ENCODE results near the gene ERN1.
A peak's percentile ranks its signal among the peaks of the same experiment; 100 is the strongest.

ERN1 gene

DNA sequence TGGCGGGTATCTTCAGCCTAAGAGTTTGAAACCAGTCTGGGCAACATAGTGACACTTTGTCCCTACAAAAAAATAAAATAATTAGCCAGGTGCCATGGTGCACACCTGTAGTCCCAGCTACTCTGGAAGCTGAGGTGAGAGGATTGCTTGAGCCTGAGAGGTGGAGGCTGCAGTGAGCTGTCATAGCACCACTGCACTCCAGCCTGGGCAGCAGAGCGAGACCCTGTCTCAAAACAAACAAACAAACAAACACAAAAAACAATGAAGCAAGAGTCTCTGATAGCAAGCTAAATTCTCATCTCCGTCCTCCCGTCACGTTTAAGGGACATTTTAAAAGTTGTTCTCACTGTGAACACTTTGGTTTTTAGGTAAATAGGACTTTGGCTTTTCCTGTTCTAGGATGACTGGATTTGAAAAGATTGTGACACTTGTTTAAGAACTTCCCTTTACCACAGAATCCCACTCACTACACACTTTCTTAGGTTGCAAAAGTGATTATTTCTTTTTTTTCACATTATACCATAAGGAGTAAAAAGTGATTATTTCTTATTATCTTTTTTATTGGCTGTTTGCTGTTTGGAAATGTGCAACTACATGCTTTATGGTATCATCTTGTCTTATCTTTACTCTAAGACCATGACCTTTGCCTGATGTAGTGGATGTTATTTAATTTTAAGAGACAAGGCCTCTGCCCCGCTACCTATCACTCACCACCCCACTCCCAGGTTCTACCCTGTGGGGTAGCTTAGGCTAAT lies 4.4 kb upstream of the ERN1 start:
- no peak for DNase-seq

DNA sequence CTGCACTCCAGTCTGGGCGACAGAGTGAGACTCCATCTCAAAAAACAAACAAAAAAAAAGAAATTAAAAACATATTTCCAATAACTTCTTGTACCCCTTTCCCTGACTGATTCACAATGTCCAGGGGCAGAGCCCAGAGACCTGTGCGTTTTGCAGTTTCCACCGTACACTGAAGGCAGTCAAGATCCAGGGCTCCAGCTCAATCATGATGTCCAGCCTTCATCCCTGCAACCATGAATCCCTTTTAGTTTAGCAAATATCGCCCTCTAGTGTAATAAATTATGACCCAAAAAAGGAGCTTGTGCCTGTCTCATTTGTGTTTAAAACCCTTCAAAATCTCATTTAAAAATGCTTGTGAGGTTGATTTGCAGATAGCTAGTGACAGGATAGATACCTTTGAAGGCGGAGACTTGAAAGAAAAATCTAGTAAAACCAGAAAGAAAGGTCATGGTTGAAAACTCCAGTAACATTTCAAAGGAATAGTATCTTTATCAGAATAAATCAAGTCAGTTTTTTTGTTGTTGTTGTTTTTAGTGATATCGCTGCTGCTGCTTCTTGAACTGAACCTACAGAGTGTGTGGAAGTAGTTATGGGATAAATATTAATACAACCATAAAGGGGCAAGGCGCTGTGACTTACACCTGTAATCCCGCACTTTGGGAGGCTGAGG lies 3.7 kb upstream of the ERN1 start:
- DNase-seq = peak; percentile 18

DNA sequence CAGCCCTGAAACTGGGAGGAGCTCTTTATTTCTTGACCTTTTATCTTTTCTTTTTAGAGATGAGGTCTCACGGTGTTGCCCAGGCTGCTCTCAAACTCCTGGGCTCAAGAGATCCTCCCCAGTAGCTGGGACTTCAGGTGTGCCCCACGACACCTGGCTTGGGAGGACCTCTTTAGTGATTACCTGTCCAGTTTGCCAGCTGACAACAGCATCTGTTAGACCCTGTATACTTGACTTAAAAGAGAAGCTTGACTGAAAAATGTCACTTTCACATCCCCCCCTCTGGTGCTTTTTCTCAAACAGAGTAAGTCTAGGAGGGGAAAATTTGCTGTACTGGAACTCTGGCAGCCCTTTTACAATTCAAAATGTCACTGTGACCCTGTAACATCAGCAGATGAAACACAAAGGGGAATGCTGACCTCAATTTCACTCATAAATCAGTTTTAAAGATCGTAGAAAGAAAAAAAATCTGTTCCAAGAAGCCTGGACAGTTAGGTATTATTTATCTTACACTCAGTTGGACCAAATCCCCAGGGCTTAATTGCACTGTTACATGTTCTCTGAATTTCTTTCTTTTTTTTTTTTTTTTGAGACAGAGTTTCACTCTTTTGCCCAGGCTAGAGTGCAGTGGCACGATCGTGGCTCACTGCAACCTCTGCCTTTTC lies 1.8 kb upstream of the ERN1 start:
- no peak for DNase-seq

DNA sequence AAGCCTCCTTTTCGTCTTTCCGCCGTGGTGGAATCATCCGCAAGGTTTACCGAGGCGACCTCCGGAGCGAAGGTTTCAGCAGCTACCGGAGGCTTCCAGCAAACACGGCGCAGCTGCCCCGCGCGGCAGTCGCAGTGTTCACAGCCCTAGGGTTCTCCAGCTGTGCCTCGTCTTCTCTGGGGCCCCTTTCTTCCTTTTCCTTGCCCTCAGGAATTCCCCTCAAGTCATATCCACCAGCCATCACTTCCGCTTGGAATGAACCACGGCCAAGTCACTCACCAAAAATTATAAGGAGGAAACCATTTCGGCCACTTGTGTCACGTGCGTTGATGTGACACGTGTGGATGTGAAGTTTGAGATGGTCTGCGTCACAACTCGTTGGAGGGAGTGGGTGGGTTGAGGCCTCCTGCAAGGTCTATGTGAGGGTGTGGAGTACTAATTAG lies 636 bp upstream of the ERN1 start:
- peak; percentile 76 for DNase-seq

DNA sequence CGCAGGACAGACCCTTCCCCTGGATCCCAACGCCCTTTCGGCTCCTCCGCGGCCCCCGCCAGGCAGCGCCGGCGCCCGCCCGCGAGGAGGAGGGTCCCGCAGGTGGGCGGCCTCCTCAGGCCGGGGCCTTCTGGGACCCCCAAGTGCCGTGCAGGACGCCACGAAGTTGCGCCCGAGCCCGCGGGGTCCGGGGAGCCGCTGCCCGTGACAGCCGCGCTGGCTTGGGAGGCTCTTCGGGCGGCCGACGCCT lies 504 bp downstream of the ERN1 start:
- DNase-seq = no peak

DNA sequence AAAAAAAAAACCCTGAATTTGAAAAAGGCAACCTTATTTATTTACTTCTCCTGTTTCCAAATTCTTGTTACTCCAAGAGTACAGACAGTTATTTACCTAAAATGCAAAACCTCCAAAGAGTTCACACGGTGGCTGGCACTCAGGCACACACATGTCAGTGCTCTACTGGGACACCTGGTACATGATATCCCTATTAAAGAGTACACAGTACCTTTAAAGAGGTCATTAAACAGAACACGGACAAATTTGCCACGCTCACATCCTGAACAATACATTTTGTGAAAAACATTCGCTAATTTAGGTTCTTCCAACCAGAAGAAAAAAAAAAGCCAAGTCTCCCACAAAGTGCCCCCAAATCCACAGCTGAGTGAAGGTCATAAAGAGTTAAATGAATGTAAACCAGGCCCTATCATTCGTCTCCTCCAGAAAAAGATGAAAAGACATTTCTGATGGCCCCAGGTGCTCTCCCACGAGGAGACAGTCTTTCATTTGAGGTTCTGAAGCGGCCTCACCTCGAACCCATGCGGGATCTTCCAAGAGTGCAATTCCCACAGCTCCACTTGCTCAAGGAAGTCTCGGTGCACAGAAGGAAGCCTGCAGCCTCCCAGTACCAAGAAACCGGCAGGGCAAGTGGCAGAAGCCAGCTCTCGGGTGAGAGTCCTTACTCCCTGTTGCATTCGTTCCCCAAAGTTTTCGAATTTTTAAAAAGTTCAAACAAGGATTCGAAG lies 993 bp downstream of the ERN1 start:
- no peak for DNase-seq

DNA sequence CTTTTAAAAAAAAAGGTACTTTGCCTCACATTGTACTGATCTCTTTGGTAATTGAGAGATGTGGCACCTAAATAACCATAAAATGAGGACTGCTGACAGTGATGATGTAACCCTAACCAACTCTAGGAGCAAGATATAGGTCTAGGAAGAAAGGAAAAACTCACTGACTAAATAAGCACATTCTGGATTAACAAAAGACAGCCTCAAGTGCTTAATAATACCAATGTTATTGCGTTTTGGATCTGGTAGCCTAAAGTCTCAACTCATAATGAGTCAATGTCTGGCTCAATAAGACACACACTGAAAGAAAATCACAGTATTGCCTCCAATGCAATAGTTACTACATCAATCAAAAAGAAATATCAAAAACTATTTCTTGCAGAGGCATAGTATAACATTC lies 3.0 kb downstream of the ERN1 start:
- no peak for DNase-seq

DNA sequence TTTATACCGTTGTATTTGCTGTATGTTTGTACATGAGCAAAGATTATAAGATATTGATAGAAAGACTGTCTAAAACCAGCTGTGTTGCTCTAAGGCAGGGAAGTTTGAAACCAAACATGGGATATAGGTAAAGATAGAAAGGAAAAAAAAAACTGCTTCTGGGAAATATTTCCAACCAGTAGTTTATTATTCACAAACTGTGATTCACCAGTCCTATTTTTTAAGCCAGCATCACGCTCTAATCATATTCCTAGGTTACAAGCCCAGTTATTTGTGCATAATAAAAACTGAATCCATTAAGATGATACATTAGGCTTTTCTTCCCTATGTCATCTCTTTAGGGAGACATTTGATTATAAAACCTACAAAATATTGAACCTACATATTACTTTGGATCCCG lies 4.0 kb downstream of the ERN1 start:
- DNase-seq = no peak

DNA sequence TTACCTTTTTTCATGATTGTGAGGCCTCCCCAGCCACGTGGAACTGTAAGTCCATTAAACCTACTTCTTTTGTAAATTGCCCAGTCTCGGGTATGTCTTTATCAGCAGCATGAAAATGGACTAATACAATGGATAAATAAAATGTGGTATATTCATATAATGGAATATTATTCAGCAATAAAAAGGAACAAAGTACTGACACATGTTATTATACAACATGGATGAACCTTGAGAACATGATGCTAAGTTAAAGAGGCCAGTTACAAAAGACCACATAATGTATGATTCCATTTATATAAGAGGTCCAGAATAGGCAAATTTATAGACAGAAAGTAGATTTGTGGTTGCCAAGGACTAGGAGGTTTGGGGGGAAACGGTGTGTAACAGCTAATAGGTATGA lies 5.3 kb downstream of the ERN1 start:
- DNase-seq = no peak

DNA sequence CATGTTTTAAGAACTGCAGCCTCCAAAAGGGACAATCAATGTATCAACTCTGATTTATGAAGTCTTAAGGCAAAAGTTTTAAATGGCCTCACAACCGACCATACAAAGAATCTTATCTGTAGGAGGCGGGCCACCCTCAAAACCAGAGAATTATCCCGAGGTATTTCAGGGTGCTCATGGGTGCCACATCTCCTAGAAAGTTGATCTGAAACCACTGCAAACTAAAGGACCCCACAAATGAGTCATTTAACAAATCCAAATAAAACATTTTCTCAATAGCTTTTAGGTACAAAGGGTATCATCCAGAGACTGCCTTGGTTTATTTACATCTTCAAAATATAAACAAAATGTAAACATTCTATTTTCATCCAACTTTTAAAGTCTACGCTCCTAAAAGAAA lies 6.8 kb downstream of the ERN1 start:
- no peak for DNase-seq

DNA sequence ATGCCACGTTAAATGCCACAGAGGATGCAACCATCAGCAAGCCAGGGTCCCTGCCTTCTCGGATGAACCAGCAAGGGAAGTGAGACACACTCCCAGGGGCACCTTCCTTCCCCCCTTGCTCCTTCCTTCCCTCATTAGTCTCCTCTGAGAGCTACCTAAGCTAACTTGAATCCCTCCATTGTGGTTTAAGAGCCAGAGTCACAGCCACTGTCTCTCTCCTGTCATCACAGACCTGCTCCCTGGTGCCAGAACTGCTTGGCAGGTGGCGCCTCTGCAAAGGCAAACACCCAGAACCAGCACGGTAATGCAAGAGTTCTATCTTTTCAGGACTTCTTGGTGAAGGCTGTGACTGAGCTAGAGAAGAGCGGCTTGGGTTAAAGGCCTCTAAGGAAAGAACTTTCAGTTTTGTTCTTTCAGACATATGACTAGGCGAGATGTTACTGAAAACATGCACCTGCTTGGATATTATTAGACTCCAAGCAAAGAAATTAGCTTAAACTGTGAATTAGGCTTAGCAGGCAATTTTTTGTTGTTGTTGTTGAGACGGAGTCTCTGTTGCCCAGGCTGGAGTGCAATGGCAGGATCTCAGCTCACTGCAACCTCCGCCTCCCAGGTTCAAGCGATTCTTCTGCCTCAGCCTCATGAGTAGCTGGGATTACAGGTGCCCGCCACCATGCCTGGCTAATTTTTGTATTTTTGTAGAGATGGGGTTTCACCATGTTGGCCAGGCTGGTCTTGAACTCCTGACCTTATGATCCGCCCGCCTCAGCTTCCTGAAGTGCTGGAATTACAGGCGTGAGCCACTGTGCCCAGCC lies 8.8 kb downstream of the ERN1 start:
- peak; percentile 34 for DNase-seq

DNA sequence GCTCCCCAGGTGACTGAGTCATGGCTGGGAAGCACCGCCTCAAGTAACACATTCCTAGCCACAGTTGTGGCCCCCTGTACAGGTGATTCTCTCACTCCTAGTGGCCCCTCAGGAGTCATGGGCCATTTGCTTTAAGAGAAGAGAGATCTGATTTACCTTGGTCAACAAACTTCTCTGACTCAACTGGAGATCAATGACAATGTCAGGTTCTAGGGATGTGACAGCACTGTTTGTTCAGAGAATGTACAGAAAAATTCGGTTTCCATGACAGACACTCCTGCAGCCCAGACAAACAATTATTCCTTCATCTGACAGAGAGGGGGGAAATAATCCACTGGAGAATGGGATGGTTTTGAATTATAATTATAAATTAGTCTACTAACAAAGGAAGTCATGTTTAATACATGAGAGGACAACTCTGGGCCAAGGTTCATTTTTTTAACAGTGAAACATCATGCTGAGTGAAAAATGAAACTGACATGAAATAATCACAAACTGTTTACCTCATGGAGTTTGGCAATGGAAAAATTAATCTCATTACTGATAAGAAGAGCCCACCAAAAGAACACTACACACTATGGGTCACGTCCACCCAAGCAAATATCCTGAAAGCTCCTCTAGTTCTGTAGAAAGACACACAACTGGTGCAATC lies 9.7 kb downstream of the ERN1 start:
- no peak for DNase-seq

DNA sequence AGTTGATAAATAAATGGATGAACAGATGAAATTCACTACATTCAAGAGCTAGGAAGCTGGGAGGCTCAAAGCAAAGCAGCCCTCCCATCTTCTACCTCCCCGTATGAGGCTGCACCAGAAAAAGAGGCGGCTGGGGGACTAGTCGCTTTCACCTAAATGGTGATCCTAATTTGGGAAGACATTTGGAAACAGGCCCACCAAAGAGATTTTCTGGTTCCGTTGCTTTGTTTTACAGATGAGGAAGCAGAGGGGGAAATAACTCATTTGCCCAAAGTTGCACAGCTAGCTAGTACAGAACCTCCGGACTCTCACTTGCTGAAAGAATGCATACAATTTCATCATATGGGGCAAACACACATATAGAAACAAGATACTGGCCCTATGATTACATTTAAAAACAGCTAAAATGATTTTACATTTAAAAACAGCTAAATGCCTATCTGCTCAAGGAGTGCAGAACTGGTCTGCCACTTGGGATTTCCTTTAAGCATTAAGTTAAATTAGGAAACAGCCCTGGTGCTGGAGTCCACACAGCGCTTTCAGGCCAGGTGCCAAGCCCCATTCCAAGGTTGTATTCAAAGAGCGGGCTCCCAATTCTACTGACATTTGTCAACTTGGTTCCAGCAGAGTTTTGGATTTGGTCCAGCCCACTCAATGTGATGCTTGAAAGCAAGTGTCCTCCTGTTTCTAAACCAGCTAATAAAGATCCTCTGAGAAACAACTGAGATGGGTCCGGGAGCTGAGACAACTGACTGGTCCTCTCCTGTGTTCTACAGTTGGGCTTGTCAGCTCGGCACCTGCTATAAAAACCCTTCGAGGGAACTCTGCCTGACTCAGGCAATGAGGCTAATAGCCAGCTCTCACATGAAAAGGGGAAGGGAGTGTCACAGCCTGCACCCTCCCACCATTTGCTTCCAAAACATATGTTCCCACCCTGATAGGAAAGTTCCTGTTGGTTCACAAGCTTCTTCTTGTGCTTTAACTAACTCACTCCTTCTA lies 11.7 kb downstream of the ERN1 start:
- no peak for DNase-seq

DNA sequence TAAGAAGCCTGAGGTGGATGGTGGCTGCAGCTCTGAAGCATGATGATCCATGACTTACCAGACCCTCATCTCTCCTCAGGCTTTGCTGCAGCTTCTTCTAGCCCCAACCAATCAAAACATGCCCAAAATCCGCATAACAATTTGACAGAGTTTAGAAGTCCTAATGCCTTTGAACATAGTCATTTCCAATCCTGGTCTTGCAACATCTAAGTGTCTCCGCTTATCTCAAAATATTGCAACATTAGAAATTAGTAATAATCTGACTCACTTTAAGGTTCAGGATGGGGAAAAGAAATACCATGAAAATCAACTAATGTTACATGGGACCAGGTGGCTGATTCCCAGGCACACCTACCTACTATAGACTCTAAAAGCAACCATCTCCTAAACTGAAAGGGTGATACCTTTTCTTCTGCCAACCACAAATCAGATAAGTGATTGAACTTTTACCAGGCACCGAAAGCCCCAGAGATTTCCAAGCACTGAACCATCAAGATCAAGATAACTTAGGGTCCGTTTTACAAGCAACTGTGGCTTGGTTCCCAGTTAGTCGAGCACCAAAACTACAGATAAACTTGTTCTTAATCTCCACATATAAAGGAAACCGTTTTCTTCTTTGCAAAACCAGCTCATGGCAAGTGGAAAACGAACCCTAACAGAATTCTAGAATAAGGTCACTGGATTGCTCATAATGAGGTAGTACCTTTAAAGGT lies 14.0 kb downstream of the ERN1 start:
- peak; percentile 32 for DNase-seq

DNA sequence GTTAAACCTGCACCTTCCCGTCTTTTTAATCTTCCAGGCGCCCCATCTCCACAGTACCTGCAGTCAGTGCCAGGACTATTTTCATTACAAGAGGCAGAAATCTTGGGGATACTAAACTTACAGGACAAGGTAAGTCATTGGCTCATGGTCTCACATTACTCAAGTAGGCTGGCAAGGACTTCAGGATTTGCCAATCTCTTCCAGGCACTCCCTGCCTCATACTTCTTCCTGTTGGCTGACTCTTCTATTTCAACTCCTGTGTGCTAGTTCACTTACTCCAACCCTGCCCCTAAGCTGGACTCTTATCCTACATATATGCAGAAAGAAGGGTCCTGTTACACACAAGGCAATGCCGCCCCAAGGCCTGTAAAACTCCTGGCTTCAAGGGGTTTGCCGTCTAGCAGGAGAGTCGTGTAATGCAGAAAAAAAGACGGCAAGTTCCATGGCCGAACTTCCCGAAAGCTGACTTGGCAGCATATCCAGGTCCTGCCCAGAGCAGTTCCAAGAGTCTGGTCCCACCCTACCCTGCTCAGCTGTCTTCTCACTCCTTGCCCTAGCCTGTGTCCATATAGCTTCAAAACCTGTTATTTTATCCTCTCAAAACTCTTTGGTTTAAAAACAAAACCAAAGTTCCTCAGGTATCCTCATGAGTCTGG lies 14.8 kb downstream of the ERN1 start:
- no peak for DNase-seq

DNA sequence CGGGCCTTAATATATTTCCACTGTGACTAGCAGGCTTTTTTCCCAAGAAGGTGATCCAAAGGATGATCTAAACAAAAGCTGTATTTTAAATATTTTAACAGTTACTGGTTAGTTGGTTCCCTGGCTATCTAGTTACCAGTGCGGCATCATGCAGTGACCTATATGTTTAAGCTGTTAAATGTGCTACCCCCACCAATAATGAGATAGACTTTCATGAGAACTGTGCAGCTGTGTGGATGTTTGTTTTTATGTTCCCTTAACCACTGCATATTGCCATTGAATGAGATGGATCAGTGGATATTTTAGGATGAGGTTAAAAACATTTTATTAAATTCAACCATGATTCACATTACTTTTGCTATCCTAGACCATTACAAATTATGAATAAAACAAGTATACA lies 16.9 kb downstream of the ERN1 start:
- DNase-seq = no peak

DNA sequence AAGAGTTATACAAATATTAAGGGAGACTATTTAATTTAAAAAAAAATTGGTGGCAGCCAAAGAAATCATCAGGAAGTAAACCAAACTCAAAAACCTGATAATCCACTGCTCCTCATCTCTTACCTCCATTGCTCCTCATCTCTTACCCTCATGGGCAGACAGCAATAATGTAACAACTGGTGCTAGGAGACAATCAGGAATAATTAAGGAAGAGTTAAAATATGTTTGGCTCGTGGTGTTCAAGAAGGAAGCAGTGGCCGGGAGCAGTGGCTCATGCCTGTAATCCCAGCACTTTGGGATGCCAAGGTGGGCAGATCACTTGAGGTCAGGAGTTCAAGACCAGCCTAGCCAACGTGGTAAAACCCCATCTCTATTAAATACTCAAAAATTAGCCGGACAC lies 18.1 kb downstream of the ERN1 start:
- no peak for DNase-seq

DNA sequence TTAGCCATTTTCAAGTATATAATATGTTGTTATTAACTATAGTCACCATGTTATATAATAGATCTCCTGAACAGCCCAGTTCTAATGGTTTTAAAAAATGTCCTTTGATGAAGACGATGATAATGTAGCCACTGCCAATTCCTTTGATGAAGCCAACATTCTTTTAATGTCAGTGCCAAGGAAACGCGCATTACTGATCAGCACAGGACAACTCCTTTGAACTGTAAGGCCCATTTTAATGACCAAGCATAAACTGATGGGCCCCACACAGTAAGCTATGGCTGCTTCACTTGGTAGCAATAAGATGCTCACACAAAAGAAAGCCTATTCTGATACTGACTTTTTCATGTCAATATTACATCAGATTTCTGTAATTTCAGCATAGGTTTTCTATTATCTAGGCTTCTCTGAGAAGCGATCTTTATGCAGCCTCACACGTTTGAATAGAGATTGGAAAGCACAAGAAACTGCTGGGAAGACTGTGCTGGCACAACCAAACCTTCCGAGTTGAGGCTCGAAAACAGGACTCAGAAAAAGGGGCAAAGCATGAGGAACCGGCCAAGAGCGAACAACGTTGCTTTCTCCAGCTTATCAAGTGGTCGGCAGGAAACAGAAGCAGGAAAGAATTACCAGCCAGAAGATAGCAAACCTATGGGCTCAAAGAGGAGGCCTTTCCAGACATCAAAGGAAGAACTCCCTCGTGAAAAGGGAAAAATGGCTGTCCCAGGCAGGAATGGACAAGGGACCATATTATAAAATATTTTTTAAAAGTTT lies 19.4 kb downstream of the ERN1 start:
- no peak for DNase-seq

DNA sequence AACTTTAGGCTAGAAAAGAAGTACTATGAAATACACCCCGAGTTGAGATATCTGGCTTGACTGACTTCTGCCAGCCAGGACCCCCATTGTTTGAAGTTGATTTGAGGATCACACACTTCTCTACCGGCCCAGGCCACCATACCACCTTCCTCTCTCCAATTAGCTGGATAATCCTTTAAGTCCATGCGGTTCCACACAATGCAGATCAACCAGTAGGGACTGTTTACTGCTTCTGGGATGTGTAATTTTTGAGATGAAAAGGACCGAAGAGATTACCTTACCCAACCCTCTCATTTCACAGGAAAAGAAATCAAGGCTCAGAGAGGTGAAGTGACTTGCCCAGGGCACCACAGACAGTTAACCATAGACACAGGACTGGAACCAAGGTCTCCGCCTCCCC lies 20.5 kb downstream of the ERN1 start:
- no peak for DNase-seq
